RWPE2 (cell line): ENCODE measurements around the gene PILRA.

Experiments
- ATAC-seq: fragments of 200-7000 bp; cut with Tn5 transposase; 3 replicates; pipeline ENCODE4 v1.9.1; 2021; ENCODE audit warnings: low read depth
- DNase-seq: peaks from one replicate; pipeline ENCODE4 v3.0.0-alpha.2; 2020; ENCODE audit warnings: low spot score
- H3K27ac ChIP-seq: fragments of 450-650 bp; 2 replicates; pipeline ENCODE4 v1.5.1; 2017; ENCODE audit warnings: mild to moderate bottlenecking; ENCODE audit not compliant: poor library complexity, severe bottlenecking
- H3K27me3 ChIP-seq: fragments of 250-450 bp; sonication (Bioruptor Pico); 2 replicates; pipeline ENCODE4 v1.5.1; 2021; ENCODE audit warnings: mild to moderate bottlenecking, moderate library complexity; ENCODE audit not compliant: insufficient read depth, poor library complexity, severe bottlenecking
- H3K36me3 ChIP-seq: fragments of 250-450 bp; sonication (Bioruptor Pico); 2 replicates; pipeline ENCODE4 v1.5.1; 2020; ENCODE audit warnings: low read depth, mild to moderate bottlenecking, moderate library complexity
- H3K4me1 ChIP-seq: fragments of 250-450 bp; sonication (Bioruptor Pico); 2 replicates; pipeline ENCODE4 v1.5.1; 2021; ENCODE audit warnings: mild to moderate bottlenecking, moderate library complexity; ENCODE audit not compliant: insufficient read depth, poor library complexity, severe bottlenecking
- H3K4me3 ChIP-seq: fragments of 250-450 bp; sonication (Bioruptor Pico); 2 replicates; pipeline ENCODE4 v1.5.1; 2021; ENCODE audit warnings: mild to moderate bottlenecking, moderate library complexity; ENCODE audit not compliant: severe bottlenecking
- H3K9me3 ChIP-seq: fragments of 250-450 bp; sonication (Bioruptor Pico); 2 replicates; pipeline ENCODE4 v1.5.1; 2021; ENCODE audit warnings: mild to moderate bottlenecking, moderate library complexity; ENCODE audit not compliant: severe bottlenecking
- TF ChIP-seq, protein P1 (sequence below): fragments of 450-650 bp; IDR thresholded peaks from one replicate; pipeline ENCODE4 v1.5.1; 2017; ENCODE audit warnings: mild to moderate bottlenecking, moderate library complexity; ENCODE audit not compliant: poor library complexity, severe bottlenecking

PILRA gene

DNA sequence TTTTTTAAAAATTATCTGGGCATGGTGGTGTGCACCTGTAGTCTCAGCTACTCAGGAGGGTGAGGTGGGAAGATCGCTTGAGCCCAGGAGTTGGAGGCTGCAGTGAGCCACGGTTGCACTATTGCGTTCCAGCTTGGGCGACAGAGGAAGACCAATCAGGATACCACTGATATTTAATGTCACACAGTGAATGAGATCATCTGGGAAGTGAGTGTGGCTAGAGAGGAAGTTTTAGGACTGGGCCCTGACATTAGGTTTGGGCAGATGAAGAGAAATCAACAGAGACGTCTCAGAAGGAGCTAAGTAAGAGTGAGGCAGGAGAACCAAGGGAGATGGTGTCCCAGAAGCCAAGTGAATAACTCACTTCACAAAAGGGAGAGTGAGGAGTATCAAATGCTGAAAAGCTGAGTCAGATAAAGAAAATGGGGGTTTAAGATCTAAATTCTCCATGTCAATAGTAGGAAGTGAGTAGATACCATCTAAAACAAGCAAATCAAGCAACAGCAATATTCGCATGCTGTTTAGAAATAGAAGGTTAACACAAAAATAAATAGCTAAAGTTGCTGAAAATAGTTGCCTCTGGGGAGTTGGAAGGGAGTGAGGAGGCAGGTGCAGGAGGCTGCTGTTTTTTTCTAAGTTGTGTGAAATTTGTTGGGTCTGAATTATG lies 11.5 kb downstream of the PILRA start:
- no peak overlapping the region for H3K27ac ChIP-seq
- TF ChIP-seq, protein P1, sequence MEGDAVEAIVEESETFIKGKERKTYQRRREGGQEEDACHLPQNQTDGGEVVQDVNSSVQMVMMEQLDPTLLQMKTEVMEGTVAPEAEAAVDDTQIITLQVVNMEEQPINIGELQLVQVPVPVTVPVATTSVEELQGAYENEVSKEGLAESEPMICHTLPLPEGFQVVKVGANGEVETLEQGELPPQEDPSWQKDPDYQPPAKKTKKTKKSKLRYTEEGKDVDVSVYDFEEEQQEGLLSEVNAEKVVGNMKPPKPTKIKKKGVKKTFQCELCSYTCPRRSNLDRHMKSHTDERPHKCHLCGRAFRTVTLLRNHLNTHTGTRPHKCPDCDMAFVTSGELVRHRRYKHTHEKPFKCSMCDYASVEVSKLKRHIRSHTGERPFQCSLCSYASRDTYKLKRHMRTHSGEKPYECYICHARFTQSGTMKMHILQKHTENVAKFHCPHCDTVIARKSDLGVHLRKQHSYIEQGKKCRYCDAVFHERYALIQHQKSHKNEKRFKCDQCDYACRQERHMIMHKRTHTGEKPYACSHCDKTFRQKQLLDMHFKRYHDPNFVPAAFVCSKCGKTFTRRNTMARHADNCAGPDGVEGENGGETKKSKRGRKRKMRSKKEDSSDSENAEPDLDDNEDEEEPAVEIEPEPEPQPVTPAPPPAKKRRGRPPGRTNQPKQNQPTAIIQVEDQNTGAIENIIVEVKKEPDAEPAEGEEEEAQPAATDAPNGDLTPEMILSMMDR: no peak
- ATAC-seq: no peak
- H3K4me1 ChIP-seq: no peaks in the 10 kb centered on the region
- DNase-seq: no peak
- H3K4me3 ChIP-seq: no peak overlapping the region
- no peaks in the 10 kb centered on the region for H3K9me3 ChIP-seq
- no peaks in the 10 kb centered on the region for H3K27me3 ChIP-seq
- no peaks in the 10 kb centered on the region for H3K36me3 ChIP-seq

DNA sequence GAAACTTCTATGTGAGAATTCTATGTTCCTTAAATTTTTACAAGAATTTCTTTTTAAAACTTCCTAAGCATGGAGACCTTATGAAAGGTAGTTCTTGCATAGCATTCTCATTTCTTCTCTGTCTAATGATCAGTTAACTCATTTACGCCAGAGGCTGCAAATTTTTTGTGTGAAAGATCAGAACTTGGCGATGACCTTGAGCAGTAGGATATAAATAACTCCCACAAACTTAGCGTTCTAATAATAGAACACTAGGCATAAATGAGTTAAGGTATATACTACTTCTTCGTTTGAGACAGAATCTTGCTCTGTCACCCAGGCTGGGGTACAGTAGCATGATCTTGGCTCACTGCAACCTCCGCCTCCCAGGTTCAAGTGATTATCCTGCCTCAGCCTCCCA lies 13.7 kb downstream of the PILRA start:
- TF ChIP-seq, protein P1: no peak
- no peak overlapping the region for H3K4me3 ChIP-seq
- no peak overlapping the region for H3K27ac ChIP-seq
- H3K36me3 ChIP-seq: no peaks in the 10 kb centered on the region
- H3K9me3 ChIP-seq: no peaks in the 10 kb centered on the region
- H3K27me3 ChIP-seq: no peaks in the 10 kb centered on the region
- ATAC-seq (no peak), DNase-seq (no peak)
- H3K4me1 ChIP-seq: no peaks in the 10 kb centered on the region

DNA sequence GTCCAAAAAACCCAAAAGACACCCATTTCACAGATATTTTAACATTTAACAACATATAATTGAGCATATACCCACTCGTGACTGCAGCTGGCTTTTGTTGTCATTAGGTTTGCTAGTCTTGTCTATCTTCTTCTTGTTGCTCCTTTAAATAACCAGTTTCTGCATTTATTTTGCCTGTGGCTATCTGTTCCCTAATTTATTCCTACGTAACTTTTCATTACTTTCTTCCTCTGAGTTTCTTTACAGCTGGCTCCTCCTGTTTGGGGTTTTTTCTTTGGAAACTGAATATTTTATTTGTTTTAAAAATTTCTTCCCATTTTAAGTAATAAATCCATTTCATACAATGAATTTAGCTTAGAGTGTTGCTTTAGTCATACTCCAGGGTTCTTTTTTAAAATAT lies 14.4 kb downstream of the PILRA start:
- H3K27ac ChIP-seq: no peak overlapping the region
- no peaks in the 10 kb centered on the region for H3K4me1 ChIP-seq
- no peaks in the 10 kb centered on the region for H3K9me3 ChIP-seq

DNA sequence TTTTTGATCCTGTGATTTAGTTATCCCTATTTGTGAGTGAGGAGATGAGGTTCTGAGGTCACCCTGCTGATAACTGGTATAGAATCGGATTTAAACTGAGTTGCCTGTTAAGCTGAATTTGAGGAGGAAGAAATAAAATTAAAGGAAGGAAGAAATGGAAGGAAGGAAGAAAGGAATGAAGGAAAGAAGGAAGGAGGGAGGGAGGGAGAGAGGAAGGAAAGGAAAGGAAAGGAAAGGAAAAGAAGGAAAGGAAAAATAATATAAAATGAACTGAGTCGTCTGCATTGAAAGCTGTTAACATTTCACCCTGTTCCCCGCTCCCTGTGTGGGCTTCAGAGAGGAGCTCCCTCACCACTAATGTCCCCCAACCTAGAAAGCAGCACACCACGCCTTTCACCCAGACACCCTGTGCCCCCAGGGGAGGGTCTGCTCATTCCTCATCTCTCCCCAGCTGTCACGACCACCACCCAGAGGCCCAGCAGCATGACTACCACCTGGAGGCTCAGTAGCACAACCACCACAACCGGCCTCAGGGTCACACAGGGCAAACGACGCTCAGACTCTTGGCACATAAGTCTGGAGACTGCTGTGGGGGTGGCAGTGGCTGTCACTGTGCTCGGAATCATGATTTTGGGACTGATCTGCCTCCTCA lies 16.3 kb downstream of the PILRA start:
- Histone ChIP-seq H3K4me1 (no peaks in the 10 kb centered on the region), H3K36me3 (no peaks in the 10 kb centered on the region), H3K27me3 (no peaks in the 10 kb centered on the region), H3K4me3 (no peak overlapping the region), H3K27ac (no peak overlapping the region), H3K9me3 (no peaks in the 10 kb centered on the region)
- TF ChIP-seq, protein P1: no peak
- ATAC-seq (no peak), DNase-seq (no peak)

More for the DNA sequence above, 14.4 kb downstream of the PILRA start:
- TF ChIP-seq, protein P1: no peak
- ATAC-seq (no peak), DNase-seq (no peak)
- H3K4me3 ChIP-seq: no peak overlapping the region
- H3K27me3 ChIP-seq: no peaks in the 10 kb centered on the region
- H3K36me3 ChIP-seq: no peaks in the 10 kb centered on the region
